GM12878 (cell line): ENCODE results near the gene RPL7A. TPM values are rescaled to one million over a fixed set of nuclear protein-coding genes. Genes with fewer than 3 reads are reported as not detected.

Experiments
- ATAC-seq: fragments of 200-7000 bp; cut with Tn5 transposase; 3 replicates; pipeline ENCODE4 v1.9.1; 2020; ENCODE audit warnings: mild to moderate bottlenecking, moderate library complexity
- BruUV-seq: library from RNA; stranded (reverse); fragments of 400-500 nt; replicated peaks from 2 replicates; lab custom pipeline; 2021; lab: Mats Ljungman, UMichigan
- CTCF ChIA-PET: fragments of 300-600 bp; sonication (Branson Sonifier 250); formaldehyde crosslinking; extraction: SDS; loops from one replicate; lab custom pipeline; 2021; ENCODE audit warnings: inconsistent platforms; lab: Yijun Ruan, JAX
- POLR2A ChIA-PET: fragments of 350-600 bp; formaldehyde crosslinking; extraction: SDS; loops from one replicate; lab custom pipeline; 2021; ENCODE audit warnings: inconsistent platforms; lab: Charles Lee
- RAD21 ChIA-PET: fragments of 300-600 bp; sonication (Branson Sonifier 250); formaldehyde crosslinking; loops from one replicate; lab custom pipeline; 2023; ENCODE audit warnings: antibody characterized with exemption; ENCODE audit not compliant: unreplicated experiment; lab: Charles Lee
- SMC1A ChIA-PET: fragments of 300-600 bp; sonication (Branson Sonifier 250); formaldehyde crosslinking; loops from one replicate; lab custom pipeline; 2023; ENCODE audit not compliant: unreplicated experiment, uncharacterized antibody; lab: Charles Lee
- DNase-seq: peaks from one replicate; pipeline ENCODE4 v3.0.0-alpha.2; 2011; ENCODE audit warnings: low read depth, low spot score
- FAIRE-seq: peaks from 3 replicates; lab custom pipeline; 2011; peaks lifted over from hg19 to GRCh38; lab: Jason Lieb, UNC
- H2AFZ ChIP-seq: 2 replicates; pipeline ENCODE4 v1.6.0; 2011; ENCODE audit warnings: low read depth, low read length, control low read depth; ENCODE audit not compliant: control insufficient read depth
- H3K27ac ChIP-seq: 2 replicates; pipeline ENCODE4 v1.5.1; 2011; ENCODE audit warnings: control low read depth; ENCODE audit not compliant: control insufficient read depth, insufficient read depth
- H3K27me3 ChIP-seq, 2 experiments: replicated peaks in 1 of 2; 2 replicates each; pipeline versions ENCODE4 v1.6.0 to v1.6.1; 2011; ENCODE audit warnings: low read length in 1 of 2; ENCODE audit not compliant: control insufficient read depth in 2 of 2, insufficient read depth in 2 of 2
- H3K36me3 ChIP-seq, 2 experiments: 2 replicates each; pipeline ENCODE4 v1.5.1; 2011; ENCODE audit warnings: low read length in 1 of 2; ENCODE audit not compliant: control insufficient read depth in 2 of 2, insufficient read depth in 2 of 2
- H3K4me1 ChIP-seq: 2 replicates; pipeline ENCODE4 v1.6.1; 2011; ENCODE audit warnings: mild to moderate bottlenecking, low read length, moderate library complexity, mixed read lengths; ENCODE audit not compliant: control insufficient read depth, insufficient read depth
- H3K4me2 ChIP-seq: 2 replicates; pipeline ENCODE4 v1.6.0; 2011; ENCODE audit warnings: control low read depth; ENCODE audit not compliant: control insufficient read depth, insufficient read depth
- H3K4me3 ChIP-seq: fragments of 200-600 bp; sonication (generic); 2 replicates; pipeline ENCODE4 v1.5.1; 2016
- H3K79me2 ChIP-seq: 2 replicates; pipeline ENCODE4 v1.6.0; 2011; ENCODE audit warnings: low read length; ENCODE audit not compliant: control insufficient read depth, insufficient read depth
- H3K9ac ChIP-seq: 2 replicates; pipeline ENCODE4 v1.8.0; 2011; ENCODE audit warnings: low read length, control low read depth, mixed read lengths; ENCODE audit not compliant: control insufficient read depth, insufficient read depth
- H3K9me3 ChIP-seq: replicated peaks from 3 replicates; pipeline ENCODE4 v1.5.1; 2011; ENCODE audit warnings: mild to moderate bottlenecking, low read length; ENCODE audit not compliant: control insufficient read depth, insufficient read depth
- H4K20me1 ChIP-seq: 2 replicates; pipeline ENCODE4 v1.6.0; 2011; ENCODE audit not compliant: control insufficient read depth, insufficient read depth
- ATF7 ChIP-seq: fragments of 450-650 bp; IDR thresholded peaks from 2 replicates; pipeline ENCODE4 v1.6.1; 2016; ENCODE audit warnings: low read depth, mild to moderate bottlenecking
- E4F1 ChIP-seq: fragments of 450-650 bp; IDR thresholded peaks from 2 replicates; pipeline ENCODE4 v1.6.1; 2018; ENCODE audit warnings: borderline replicate concordance, mild to moderate bottlenecking; ENCODE audit not compliant: partially characterized antibody
- EGR1 ChIP-seq, 2 experiments: IDR thresholded peaks; 1 replicate in 1 of 2; 2 replicates in 1 of 2; pipeline ENCODE4 v1.6.1; 2011 to 2012; ENCODE audit warnings: low read depth in 2 of 2, low read length in 2 of 2, borderline replicate concordance in 1 of 2, mild to moderate bottlenecking in 1 of 2, moderate library complexity in 1 of 2
- KAT2A ChIP-seq: conservative IDR thresholded peaks from 2 replicates; pipeline ENCODE4 v1.6.1; 2011; ENCODE audit warnings: low read depth, low read length; ENCODE audit not compliant: control insufficient read depth
- KLF5 ChIP-seq: fragments of 450-650 bp; IDR thresholded peaks from 2 replicates; pipeline ENCODE4 v1.6.1; 2014; ENCODE audit warnings: mild to moderate bottlenecking; ENCODE audit not compliant: partially characterized antibody
- MAX ChIP-seq: IDR thresholded peaks from 2 replicates; pipeline ENCODE4 v1.6.1; 2012; ENCODE audit warnings: low read depth, low read length, improper control_type of control experiment
- MTA3 ChIP-seq: IDR thresholded peaks from 2 replicates; pipeline ENCODE4 v1.6.1; 2012; ENCODE audit warnings: low read length, inconsistent platforms, borderline replicate concordance
- NR2C2 ChIP-seq: IDR thresholded peaks from 2 replicates; pipeline ENCODE4 v1.6.1; 2011; ENCODE audit warnings: borderline replicate concordance, low read depth; ENCODE audit not compliant: control insufficient read depth, insufficient read length
- PRDM15 ChIP-seq: fragments of 450-650 bp; formaldehyde crosslinking; IDR thresholded peaks from 2 replicates; pipeline ENCODE4 v1.4.0; 2020; ENCODE audit warnings: mild to moderate bottlenecking, moderate library complexity
- RELA ChIP-seq: fragments of 450-650 bp; IDR thresholded peaks from 2 replicates; pipeline ENCODE4 v1.8.0; 2014; ENCODE audit warnings: borderline replicate concordance; ENCODE audit not compliant: partially characterized antibody
- TARDBP ChIP-seq: IDR thresholded peaks from 2 replicates; pipeline ENCODE4 v1.6.1; 2016; ENCODE audit warnings: borderline replicate concordance
- WGBS: methylation state at CpG from one replicate; pipeline ENCODE4 v1.1.6; 2016; ENCODE audit warnings: low lambda C conversion rate; ENCODE audit not compliant: insufficient replicate concordance, insufficient coverage; ENCODE audit errors: missing lambda C conversion rate; 5-methylcytosine and 5-hydroxymethylcytosine counted together
- in situ Hi-C: fragments of 300-500 bp; cut with MboI; formaldehyde crosslinking; loops from 9 replicates; pipeline ENCODE4 v1.14.3; 2018; ENCODE audit warnings: mixed read lengths
- intact Hi-C: fragments of 100-400 bp; cut with micrococcal nuclease; formaldehyde crosslinking; loops from one replicate; pipeline ENCODE4 v1.14.2; 2022; ENCODE audit not compliant: unreplicated experiment
- polyA plus RNA-seq, 11 experiments: library from polyadenylated mRNA; depleted of rRNA in 4 of 11; unstranded in 6 of 11; stranded (reverse) in 5 of 11; fragments of >200 nt; fragmentation: Nextera tagmentation in 4 of 11; fragmentation: Illumina TruSeq in 1 of 11; extraction: Ambion mirVana in 4 of 11; extraction: Trizol in 1 of 11; gene quantifications; 1 replicate in 1 of 11; 2 replicates in 10 of 11; pipeline versions ENCODE4 v1.2.1 to v1.2.3, GENCODE V29; 2011 to 2016; ENCODE audit warnings: inconsistent platforms in 2 of 11, missing spikeins in 2 of 11, low read depth in 1 of 11
- total RNA-seq, 4 experiments: library from RNA; depleted of rRNA in 3 of 4; stranded (reverse); fragments of >200 nt in 3 of 4; fragmentation: Illumina TruSeq in 1 of 4; extraction: Trizol in 1 of 4; gene quantifications; 2 replicates each; pipeline versions ENCODE4 v1.2.1 to v1.2.3, GENCODE V29; 2013 to 2021

The RPL7A gene
- total and polyA plus RNA-seq, 10 of the 15 experiments (the other 5 are each of a cell fraction or from before 2014, with no cell fraction given): 917 to 5,193 (median 3,326) TPM

- TF ChIP-seq KAT2A: no peak
- no peak for TF ChIP-seq MTA3
Observed at GRCh38 chr9:133382507-133383141, 34.6 kb downstream of the RPL7A start (continued).

GRCh38 chr9:133383438-133383837, 35.4 kb downstream of the RPL7A start:
- ChIA-PET CTCF (no interaction called here), RAD21 (no interaction called here), POLR2A (interaction anchor here (0.6 kb wide), 1 partner anchor 642 kb away, joined by 11 read pairs; the partner anchor contains the start of gene BRD3OS), SMC1A (no interaction called here)
- no peak overlapping the region for H3K9ac ChIP-seq
- no peaks in the 10 kb centered on the region for H4K20me1 ChIP-seq
- in situ Hi-C loops (no loop called here), intact Hi-C loops (no loop called here)
- no peaks in the 10 kb centered on the region for H3K36me3 ChIP-seq
- H3K27me3 ChIP-seq: no peaks in the 10 kb centered on the region
- H3K4me2 ChIP-seq: no peak overlapping the region
- no peaks in the 10 kb centered on the region for H3K9me3 ChIP-seq
- no peaks in the 10 kb centered on the region for H3K79me2 ChIP-seq
- FAIRE-seq (no peak), ATAC-seq (no peak), DNase-seq (no peak)
- no peak overlapping the region for H3K27ac ChIP-seq
- no peak overlapping the region for H3K4me3 ChIP-seq
- WGBS: 67% methylated on average over 3 of the region's 3 CpGs
- BruUV-seq: no TSS peak
- no peak overlapping the region for H2AFZ ChIP-seq
- TF ChIP-seq TARDBP (no peak), E4F1 (no peak), PRDM15 (CRISPR knock-in tag) (no peak), NR2C2 (no peak), KLF5 (no peak), ATF7 (no peak), RELA (no peak), EGR1 (IDR thresholded peaks at IDR 0.05; ENCODE audit: borderline replicate concordance in 1 of 2, low read depth in 2 of 2, low read length in 2 of 2) (no peak), MAX (no peak)
- H3K4me1 ChIP-seq: no peaks in the 10 kb centered on the region
